Hepatocyte (in vitro differentiated cells): ENCODE data around the gene SMAGP. TPM values are rescaled to one million over a fixed set of nuclear protein-coding genes. Genes with fewer than 3 reads are reported as not detected.
"Not testable (repeated sequence)": the region's sequence is repeated elsewhere in the genome, so short reads cannot be mapped to it uniquely, and the experiment has no call there.

Experiments
- DNase-seq: peaks from one replicate; pipeline ENCODE4 v3.0.0-alpha.2; 2016; ENCODE audit warnings: low spot score
- H2AFZ ChIP-seq: fragments of 200-600 bp; sonication (generic); 2 replicates; pipeline ENCODE4 v1.6.0; 2016; ENCODE audit warnings: antibody characterized with exemption, mild to moderate bottlenecking
- H3K27ac ChIP-seq: fragments of 200-600 bp; sonication (generic); 2 replicates; pipeline ENCODE4 v1.5.1; 2016; ENCODE audit warnings: mild to moderate bottlenecking
- H3K27me3 ChIP-seq: fragments of 200-600 bp; sonication (generic); 2 replicates; pipeline ENCODE4 v1.6.1; 2016
- H3K36me3 ChIP-seq: fragments of 200-600 bp; sonication (generic); replicated peaks from 2 replicates; pipeline ENCODE4 v1.5.1; 2016; ENCODE audit warnings: low read depth; ENCODE audit not compliant: insufficient read depth
- H3K4me1 ChIP-seq: fragments of 200-600 bp; sonication (generic); 2 replicates; pipeline ENCODE4 v1.5.1; 2016; ENCODE audit warnings: mild to moderate bottlenecking, moderate library complexity; ENCODE audit not compliant: insufficient read depth
- H3K4me2 ChIP-seq: fragments of 200-600 bp; sonication (generic); 2 replicates; pipeline ENCODE4 v1.6.0; 2016
- H3K4me3 ChIP-seq: fragments of 200-600 bp; sonication (generic); 2 replicates; pipeline ENCODE4 v1.5.1; 2016; ENCODE audit warnings: mild to moderate bottlenecking
- H3K79me2 ChIP-seq: fragments of 200-600 bp; sonication (generic); 2 replicates; pipeline ENCODE4 v1.6.0; 2017; ENCODE audit warnings: mild to moderate bottlenecking
- H3K9me2 ChIP-seq: fragments of 200-600 bp; sonication (generic); replicated peaks from 2 replicates; pipeline ENCODE4 v1.6.0; 2017; ENCODE audit warnings: mild to moderate bottlenecking; ENCODE audit not compliant: insufficient read depth
- H3K9me3 ChIP-seq: fragments of 200-600 bp; sonication (generic); 2 replicates; pipeline ENCODE4 v1.5.1; 2016; ENCODE audit warnings: low read depth, mild to moderate bottlenecking
- H4K20me1 ChIP-seq: fragments of 200-600 bp; sonication (generic); 2 replicates; pipeline ENCODE4 v1.6.0; 2016; ENCODE audit warnings: mild to moderate bottlenecking; ENCODE audit not compliant: insufficient read depth, poor library complexity, severe bottlenecking
- EZH2 ChIP-seq: fragments of 200-600 bp; sonication (generic); IDR thresholded peaks from 2 replicates; pipeline ENCODE4 v1.6.1; 2016; ENCODE audit warnings: antibody characterized with exemption, mild to moderate bottlenecking, borderline replicate concordance
- EZH2phosphoT487 ChIP-seq: fragments of 200-600 bp; sonication (generic); IDR thresholded peaks from one replicate; pipeline ENCODE4 v1.6.1; 2018; ENCODE audit warnings: antibody characterized with exemption, mild to moderate bottlenecking, low read depth, moderate library complexity; ENCODE audit not compliant: unreplicated experiment, severe bottlenecking
- WGBS: methylation state at CpG from one replicate; pipeline ENCODE4 v1.1.6; 2016; ENCODE audit warnings: low lambda C conversion rate; ENCODE audit errors: missing lambda C conversion rate; 5-methylcytosine and 5-hydroxymethylcytosine counted together
- polyA plus RNA-seq: library from polyadenylated mRNA; unstranded; fragments of >200 nt; fragmentation: Nextera tagmentation; extraction: Ambion mirVana; gene quantifications from 2 replicates; pipeline ENCODE4 v1.2.1, GENCODE V29; 2016
- total RNA-seq: library from RNA; depleted of rRNA; stranded (reverse); fragments of >200 nt; gene quantifications from 2 replicates; pipeline ENCODE4 v1.2.3, GENCODE V29; 2014
- TF ChIP-seq, protein P1 (sequence below): fragments of 200-600 bp; sonication (generic); IDR thresholded peaks from 2 replicates; pipeline ENCODE4 v1.5.1; 2016; ENCODE audit warnings: antibody characterized with exemption, mild to moderate bottlenecking; ENCODE audit not compliant: poor library complexity

The SMAGP gene
- total and polyA plus RNA-seq, 2 experiments from 2014 or later: 16.5 to 28.3 TPM

DNA sequence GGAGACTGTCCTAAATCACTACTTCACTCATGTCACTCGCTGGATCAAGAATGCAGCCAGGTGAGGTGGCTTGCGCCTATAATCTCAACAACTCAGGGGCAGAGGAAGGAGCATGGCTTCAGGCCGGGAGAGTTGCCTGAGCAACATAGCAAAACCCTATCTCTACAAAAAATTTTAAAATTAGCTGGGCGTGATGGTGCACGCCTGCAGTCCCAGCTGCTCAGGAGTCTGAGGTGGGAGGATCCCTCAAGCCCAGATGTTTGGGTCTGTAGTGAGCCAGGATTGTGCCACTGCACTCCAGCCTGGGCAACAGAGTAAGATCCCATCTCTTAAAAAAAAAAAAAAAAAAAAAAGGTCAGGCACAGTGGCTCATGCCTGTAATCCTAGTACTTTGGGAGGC is 5.9 kb downstream of the SMAGP start:
- H3K79me2 ChIP-seq: peaks cover 17% of the 10 kb centered on the region

DNA sequence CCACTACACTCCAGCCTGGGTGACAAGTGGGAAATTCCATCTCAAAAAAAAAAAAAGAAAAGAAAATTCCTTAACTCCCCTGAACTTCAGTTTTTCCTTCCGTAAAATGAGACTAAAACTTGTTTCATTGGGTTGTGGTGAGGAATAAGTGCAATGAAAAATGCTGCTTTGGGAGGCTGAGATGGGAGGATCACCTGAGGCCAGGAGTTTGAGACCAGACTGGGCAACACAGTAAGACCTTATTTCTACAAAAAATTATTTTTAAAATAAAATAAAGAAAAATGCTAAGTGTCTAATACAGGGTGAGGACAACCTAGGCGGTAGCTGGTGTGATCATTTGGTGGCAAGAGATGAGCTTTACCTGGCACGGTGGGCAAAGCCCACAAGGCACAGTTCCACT is 6.9 kb downstream of the SMAGP start:
- Histone ChIP-seq H3K27ac (no peak overlapping the region), H3K4me1 (no peaks in the 10 kb centered on the region), H3K79me2 (peaks cover 12% of the 10 kb centered on the region), H3K4me3 (no peak overlapping the region), H2AFZ (no peak overlapping the region), H4K20me1 (no peaks in the 10 kb centered on the region), H3K36me3 (no peaks in the 10 kb centered on the region), H3K27me3 (no peaks in the 10 kb centered on the region), H3K4me2 (no peak overlapping the region), H3K9me3 (no peaks in the 10 kb centered on the region), H3K9me2 (no peaks in the 10 kb centered on the region)
- TF ChIP-seq EZH2phosphoT487: no peak
- TF ChIP-seq, protein P1, sequence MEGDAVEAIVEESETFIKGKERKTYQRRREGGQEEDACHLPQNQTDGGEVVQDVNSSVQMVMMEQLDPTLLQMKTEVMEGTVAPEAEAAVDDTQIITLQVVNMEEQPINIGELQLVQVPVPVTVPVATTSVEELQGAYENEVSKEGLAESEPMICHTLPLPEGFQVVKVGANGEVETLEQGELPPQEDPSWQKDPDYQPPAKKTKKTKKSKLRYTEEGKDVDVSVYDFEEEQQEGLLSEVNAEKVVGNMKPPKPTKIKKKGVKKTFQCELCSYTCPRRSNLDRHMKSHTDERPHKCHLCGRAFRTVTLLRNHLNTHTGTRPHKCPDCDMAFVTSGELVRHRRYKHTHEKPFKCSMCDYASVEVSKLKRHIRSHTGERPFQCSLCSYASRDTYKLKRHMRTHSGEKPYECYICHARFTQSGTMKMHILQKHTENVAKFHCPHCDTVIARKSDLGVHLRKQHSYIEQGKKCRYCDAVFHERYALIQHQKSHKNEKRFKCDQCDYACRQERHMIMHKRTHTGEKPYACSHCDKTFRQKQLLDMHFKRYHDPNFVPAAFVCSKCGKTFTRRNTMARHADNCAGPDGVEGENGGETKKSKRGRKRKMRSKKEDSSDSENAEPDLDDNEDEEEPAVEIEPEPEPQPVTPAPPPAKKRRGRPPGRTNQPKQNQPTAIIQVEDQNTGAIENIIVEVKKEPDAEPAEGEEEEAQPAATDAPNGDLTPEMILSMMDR: no peak
- no peak for TF ChIP-seq EZH2
- 93% methylated on average over 3 of the region's 3 CpGs for WGBS
- DNase-seq: no peak

More for the DNA sequence above, 5.9 kb downstream of the SMAGP start:
- no peaks in the 10 kb centered on the region for H3K4me1 ChIP-seq
- H3K9me2 ChIP-seq: no peaks in the 10 kb centered on the region
- no peak overlapping the region for H2AFZ ChIP-seq
- no peak overlapping the region for H3K4me3 ChIP-seq
- no peaks in the 10 kb centered on the region for H3K9me3 ChIP-seq
- no peaks in the 10 kb centered on the region for H3K27me3 ChIP-seq
- no peak overlapping the region for H3K4me2 ChIP-seq
- no peaks in the 10 kb centered on the region for H4K20me1 ChIP-seq
- TF ChIP-seq EZH2phosphoT487 (no peak), EZH2 (no peak)
- TF ChIP-seq, protein P1: no peak
- H3K27ac ChIP-seq: no peak overlapping the region
- H3K36me3 ChIP-seq: no peaks in the 10 kb centered on the region
- no peak for DNase-seq
- 96% methylated on average over 5 of the region's 5 CpGs for WGBS

DNA sequence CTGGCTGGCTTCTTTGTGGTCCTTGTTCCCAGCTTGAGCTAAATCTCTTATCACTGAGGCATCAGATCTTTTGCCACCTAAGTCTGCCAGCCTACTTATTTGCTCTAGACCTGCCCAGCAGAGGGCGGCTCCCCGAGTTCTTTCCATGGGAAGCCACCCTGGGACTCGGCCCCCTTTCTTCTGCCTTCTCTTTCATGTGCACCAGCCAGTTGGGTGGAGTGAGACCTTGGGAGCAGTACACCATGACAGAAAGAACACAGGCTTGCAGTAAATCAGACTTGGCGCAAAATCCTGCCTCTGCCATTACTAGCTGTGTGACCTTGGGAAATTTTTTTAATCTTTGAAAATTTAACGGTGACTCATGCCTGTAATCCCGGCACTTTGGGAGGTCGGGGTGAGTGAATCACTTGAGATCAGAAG is 7.4 kb downstream of the SMAGP start:
- H3K79me2 ChIP-seq: peaks cover 12% of the 10 kb centered on the region
- H3K9me2 ChIP-seq: no peaks in the 10 kb centered on the region
- H3K9me3 ChIP-seq: no peaks in the 10 kb centered on the region
- no peaks in the 10 kb centered on the region for H3K4me1 ChIP-seq
- WGBS: 62% methylated on average over 7 of the region's 7 CpGs
- H3K4me2 ChIP-seq: no peak overlapping the region
- no peak for DNase-seq
- TF ChIP-seq EZH2phosphoT487: no peak
- no peak for TF ChIP-seq EZH2
- TF ChIP-seq, protein P1: no peak
- H3K36me3 ChIP-seq: no peaks in the 10 kb centered on the region
- no peaks in the 10 kb centered on the region for H4K20me1 ChIP-seq
- H3K27ac ChIP-seq: no peak overlapping the region
- H3K27me3 ChIP-seq: no peaks in the 10 kb centered on the region
- H2AFZ ChIP-seq: no peak overlapping the region
- no peak overlapping the region for H3K4me3 ChIP-seq

DNA sequence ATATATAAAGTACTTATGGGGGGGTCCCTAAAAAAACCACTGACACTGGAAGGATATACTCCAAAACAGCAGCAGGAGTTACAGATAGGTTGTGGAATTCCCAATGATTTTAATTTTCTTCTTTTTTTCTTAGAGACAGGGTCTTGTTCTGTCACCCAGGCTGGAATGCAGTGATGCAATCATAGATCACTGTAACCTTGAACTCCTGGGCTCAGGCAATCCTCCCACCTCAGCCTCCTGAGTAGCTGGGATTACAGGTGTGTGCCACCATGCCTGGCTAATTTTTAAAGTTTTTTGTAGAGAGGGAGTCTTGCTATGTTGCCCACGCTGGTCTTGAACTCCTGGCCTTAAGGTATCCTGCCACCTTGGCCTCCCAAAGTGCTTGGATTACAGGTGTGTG is 10.6 kb downstream of the SMAGP start:
- not testable (repeated sequence) for DNase-seq, H3K4me3 ChIP-seq, H4K20me1 ChIP-seq, H3K27ac ChIP-seq, H3K36me3 ChIP-seq, H2AFZ ChIP-seq, H3K27me3 ChIP-seq, H3K9me3 ChIP-seq, H3K4me2 ChIP-seq, H3K4me1 ChIP-seq, H3K79me2 ChIP-seq, H3K9me2 ChIP-seq
- 100% methylated on average over 1 of the region's 1 CpG for WGBS
